ENCODE results near the gene RFWD3.
"Not testable (repeated sequence)": the region's sequence is repeated elsewhere in the genome, so short reads cannot be mapped to it uniquely, and the experiment has no call there.

Gene RFWD3

GRCh38 chr16:74666010-74666421, 661 bp downstream of the RFWD3 start:
- Histone ChIP-seq H3K4me1 (ENCODE audit: control insufficient read depth, insufficient read depth, low read length) (peaks cover 10% of the 10 kb centered on the region), H3K27ac (ENCODE audit: low read length) (no peak overlapping the region), H3K9ac (ENCODE audit: low read length in 2 of 2) (peak overlapping the region; percentile 74 to 82), H3K27me3 (ENCODE audit: control insufficient read depth in 1 of 2, insufficient read depth in 2 of 2, low read length in 2 of 2) (no peaks in the 10 kb centered on the region), H3K4me3 (ENCODE audit: low read length in 2 of 2) (peak overlapping the region; percentile 88 to 93), H3K36me3 (ENCODE audit: control insufficient read depth in 2 of 2, insufficient read depth in 2 of 2, low read length in 2 of 2) (peaks cover 9 to 18% of the 10 kb centered on the region in 2 donors), H3K9me3 (ENCODE audit: control insufficient read depth in 2 of 2, low read length in 2 of 2) (no peaks in the 10 kb centered on the region)

DNA sequence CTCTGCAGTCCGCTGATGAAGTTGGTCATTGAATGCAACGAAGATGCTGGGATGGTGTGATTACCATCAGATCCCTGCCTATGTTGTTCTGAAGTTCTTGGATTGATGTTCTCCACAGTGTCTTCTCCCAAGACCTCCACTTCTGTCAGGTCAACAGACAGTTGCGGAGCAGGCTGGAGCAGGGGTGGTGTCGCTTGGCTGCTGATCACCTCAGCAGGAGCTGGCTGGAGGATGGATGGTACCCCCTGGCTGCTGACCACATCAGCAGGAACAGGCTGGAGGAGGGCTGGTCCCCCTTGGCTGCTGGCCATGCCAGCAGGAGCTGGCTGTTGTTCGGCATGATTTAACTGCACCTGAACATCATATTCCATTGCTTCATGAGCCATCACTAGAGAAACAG, 5.6 kb downstream of the RFWD3 start:
- H3K9me3 ChIP-seq (ENCODE audit: control insufficient read depth in 2 of 2, low read length in 2 of 2) = no peaks in the 10 kb centered on the region
- no peak overlapping the region for H3K27ac ChIP-seq (ENCODE audit: low read length)
- H3K36me3 ChIP-seq (ENCODE audit: control insufficient read depth in 2 of 2, insufficient read depth in 2 of 2, low read length in 2 of 2) = peaks cover 19 to 42% of the 10 kb centered on the region in 2 donors
- H3K27me3 ChIP-seq (ENCODE audit: control insufficient read depth in 1 of 2, insufficient read depth in 2 of 2, low read length in 2 of 2) = no peaks in the 10 kb centered on the region
- no peak overlapping the region for H3K9ac ChIP-seq (ENCODE audit: low read length in 2 of 2)
- H3K4me3 ChIP-seq (ENCODE audit: low read length in 2 of 2) = no peak overlapping the region
- H3K4me1 ChIP-seq (ENCODE audit: control insufficient read depth, insufficient read depth, low read length) = peaks cover 5% of the 10 kb centered on the region

- H3K4me1 ChIP-seq (ENCODE audit: control insufficient read depth, insufficient read depth, low read length) = peaks cover 2% of the 10 kb centered on the region
- no peak overlapping the region for H3K4me3 ChIP-seq (ENCODE audit: low read length in 2 of 2)
- no peaks in the 10 kb centered on the region for H3K27me3 ChIP-seq (ENCODE audit: control insufficient read depth in 1 of 2, insufficient read depth in 2 of 2, low read length in 2 of 2)
- no peak overlapping the region for H3K9ac ChIP-seq (ENCODE audit: low read length in 2 of 2)
- no peak overlapping the region for H3K27ac ChIP-seq (ENCODE audit: low read length)
- H3K36me3 ChIP-seq (ENCODE audit: control insufficient read depth in 2 of 2, insufficient read depth in 2 of 2, low read length in 2 of 2) = peaks cover 19 to 42% of the 10 kb centered on the region in 2 donors
- H3K9me3 ChIP-seq (ENCODE audit: control insufficient read depth in 2 of 2, low read length in 2 of 2) = no peaks in the 10 kb centered on the region
These were observed 6.3 kb downstream of the RFWD3 start for GRCh38 chr16:74660383-74660782.

DNA sequence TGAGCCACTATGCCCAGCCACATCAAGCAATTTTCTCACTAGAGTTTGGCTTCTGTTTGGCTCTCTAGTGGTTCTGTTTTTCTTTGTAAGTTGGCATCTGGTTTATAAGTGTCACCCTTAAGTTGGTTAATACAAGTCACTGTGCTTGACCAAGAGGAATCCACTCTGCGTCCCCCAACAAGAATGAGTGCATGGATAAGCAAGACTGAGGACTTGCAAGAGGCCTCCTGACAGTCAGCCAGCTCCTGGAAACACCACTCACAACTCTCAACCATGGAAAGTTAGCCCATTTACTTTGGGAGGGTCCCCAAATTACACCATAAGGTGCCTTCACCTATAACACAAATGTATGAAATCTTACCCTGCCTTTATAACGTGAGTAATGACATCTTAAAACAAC, 7.6 kb downstream of the RFWD3 start:
- no peaks in the 10 kb centered on the region for H3K27me3 ChIP-seq (ENCODE audit: control insufficient read depth in 1 of 2, insufficient read depth in 2 of 2, low read length in 2 of 2)
- no peak overlapping the region for H3K9ac ChIP-seq (ENCODE audit: low read length in 2 of 2)
- H3K9me3 ChIP-seq (ENCODE audit: control insufficient read depth in 2 of 2, low read length in 2 of 2) = no peaks in the 10 kb centered on the region
- H3K4me1 ChIP-seq (ENCODE audit: control insufficient read depth, insufficient read depth, low read length) = no peaks in the 10 kb centered on the region
- peaks cover 19 to 43% of the 10 kb centered on the region in 2 donors for H3K36me3 ChIP-seq (ENCODE audit: control insufficient read depth in 2 of 2, insufficient read depth in 2 of 2, low read length in 2 of 2)
- H3K27ac ChIP-seq (ENCODE audit: low read length) = no peak overlapping the region
- H3K4me3 ChIP-seq (ENCODE audit: low read length in 2 of 2) = no peak overlapping the region

DNA sequence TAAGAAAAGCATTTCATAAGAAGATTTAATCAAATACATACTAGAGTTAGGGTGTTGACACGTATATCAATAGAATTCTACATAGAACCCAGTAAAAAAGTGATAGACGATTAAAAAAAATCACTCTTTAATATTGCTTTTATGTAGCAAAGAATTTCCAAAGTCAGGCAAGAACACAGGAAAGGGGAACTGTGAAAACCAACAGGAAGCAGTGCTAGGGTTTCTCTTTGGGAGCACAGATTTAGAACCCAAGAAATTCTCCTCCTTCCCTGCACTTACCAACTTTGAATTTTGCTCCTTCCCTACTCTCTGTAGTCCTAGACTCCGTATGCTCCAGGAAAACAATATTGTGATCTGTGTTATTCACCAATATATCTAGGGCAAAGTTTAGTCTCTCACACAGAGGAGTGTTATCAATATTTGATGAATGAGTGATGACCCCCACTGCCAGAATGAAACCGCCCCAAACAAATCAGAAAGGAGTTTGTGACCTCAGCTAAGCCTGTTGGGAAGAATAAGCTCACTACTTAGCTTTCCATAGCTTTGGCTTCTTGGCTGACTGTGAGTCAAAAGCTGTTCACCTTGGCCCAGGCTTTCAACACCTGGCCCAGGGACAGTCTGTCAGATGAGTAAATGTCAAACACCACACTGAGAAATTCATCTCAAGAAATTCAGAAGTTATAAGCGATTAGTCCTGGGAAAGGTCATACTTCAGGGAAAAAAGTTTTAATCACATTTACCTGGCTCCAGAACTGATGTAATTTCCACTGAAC, 8.6 kb downstream of the RFWD3 start:
- Histone ChIP-seq H3K27ac (ENCODE audit: low read length) (no peak overlapping the region), H3K27me3 (ENCODE audit: control insufficient read depth in 1 of 2, insufficient read depth in 2 of 2, low read length in 2 of 2) (no peaks in the 10 kb centered on the region), H3K4me1 (ENCODE audit: control insufficient read depth, insufficient read depth, low read length) (no peaks in the 10 kb centered on the region), H3K9ac (ENCODE audit: low read length in 2 of 2) (no peak overlapping the region), H3K4me3 (ENCODE audit: low read length in 2 of 2) (no peak overlapping the region), H3K36me3 (ENCODE audit: control insufficient read depth in 2 of 2, insufficient read depth in 2 of 2, low read length in 2 of 2) (peaks cover 15 to 34% of the 10 kb centered on the region in 2 donors), H3K9me3 (ENCODE audit: control insufficient read depth in 2 of 2, low read length in 2 of 2) (no peaks in the 10 kb centered on the region)

GRCh38 chr16:74654536-74655050, 12.1 kb downstream of the RFWD3 start:
- H3K36me3 ChIP-seq (ENCODE audit: control insufficient read depth in 2 of 2, insufficient read depth in 2 of 2, low read length in 2 of 2) = peaks cover 4 to 18% of the 10 kb centered on the region in 2 donors
- no peaks in the 10 kb centered on the region for H3K9me3 ChIP-seq (ENCODE audit: control insufficient read depth in 2 of 2, low read length in 2 of 2)
- no peak overlapping the region for H3K27ac ChIP-seq (ENCODE audit: low read length)
- H3K9ac ChIP-seq (ENCODE audit: low read length in 2 of 2) = no peak overlapping the region
- H3K27me3 ChIP-seq (ENCODE audit: control insufficient read depth in 1 of 2, insufficient read depth in 2 of 2, low read length in 2 of 2) = no peaks in the 10 kb centered on the region
- no peaks in the 10 kb centered on the region for H3K4me1 ChIP-seq (ENCODE audit: control insufficient read depth, insufficient read depth, low read length)
- H3K4me3 ChIP-seq (ENCODE audit: low read length in 2 of 2) = no peak overlapping the region

GRCh38 chr16:74652883-74653282, 13.8 kb downstream of the RFWD3 start:
- H3K27ac ChIP-seq (ENCODE audit: low read length); H3K4me1 ChIP-seq (ENCODE audit: control insufficient read depth, insufficient read depth, low read length); H3K4me3 ChIP-seq (ENCODE audit: low read length in 2 of 2); H3K27me3 ChIP-seq (ENCODE audit: control insufficient read depth in 1 of 2, insufficient read depth in 2 of 2, low read length in 2 of 2); H3K9ac ChIP-seq (ENCODE audit: low read length in 2 of 2); H3K9me3 ChIP-seq (ENCODE audit: control insufficient read depth in 2 of 2, low read length in 2 of 2): not testable (repeated sequence)
- peaks cover 0 to 19% of the 10 kb centered on the region in 2 donors for H3K36me3 ChIP-seq (ENCODE audit: control insufficient read depth in 2 of 2, insufficient read depth in 2 of 2, low read length in 2 of 2)

DNA sequence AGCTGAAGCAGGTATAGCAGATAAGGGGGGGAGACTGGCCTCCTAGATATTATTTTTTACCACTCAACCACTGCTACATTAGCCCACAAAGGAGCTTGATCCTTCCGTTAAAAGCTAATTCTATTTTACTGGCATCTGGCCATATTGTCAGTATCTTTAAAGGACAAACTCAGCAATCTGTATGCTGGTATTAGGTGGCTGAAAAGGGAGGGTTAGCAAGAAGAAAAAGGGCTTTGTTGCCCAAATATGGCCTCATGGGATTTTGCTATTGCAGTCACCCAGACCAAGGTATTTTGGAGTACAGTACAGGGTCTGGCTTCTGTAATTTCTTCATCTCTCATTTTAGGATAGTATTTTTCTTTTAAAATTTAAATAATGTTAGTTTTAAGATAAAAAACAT, 14.4 kb downstream of the RFWD3 start:
- Histone ChIP-seq H3K9me3 (ENCODE audit: control insufficient read depth in 2 of 2, low read length in 2 of 2) (no peaks in the 10 kb centered on the region), H3K27me3 (ENCODE audit: control insufficient read depth in 1 of 2, insufficient read depth in 2 of 2, low read length in 2 of 2) (no peaks in the 10 kb centered on the region), H3K9ac (ENCODE audit: low read length in 2 of 2) (no peak overlapping the region), H3K27ac (ENCODE audit: low read length) (no peak overlapping the region), H3K36me3 (ENCODE audit: control insufficient read depth in 2 of 2, insufficient read depth in 2 of 2, low read length in 2 of 2) (peaks cover 0 to 18% of the 10 kb centered on the region in 2 donors), H3K4me1 (ENCODE audit: control insufficient read depth, insufficient read depth, low read length) (no peaks in the 10 kb centered on the region), H3K4me3 (ENCODE audit: low read length in 2 of 2) (no peak overlapping the region)

GRCh38 chr16:74651841-74652240, 14.8 kb downstream of the RFWD3 start:
- peaks cover 0 to 18% of the 10 kb centered on the region in 2 donors for H3K36me3 ChIP-seq (ENCODE audit: control insufficient read depth in 2 of 2, insufficient read depth in 2 of 2, low read length in 2 of 2)
- no peak overlapping the region for H3K27ac ChIP-seq (ENCODE audit: low read length)
- no peaks in the 10 kb centered on the region for H3K4me1 ChIP-seq (ENCODE audit: control insufficient read depth, insufficient read depth, low read length)

DNA sequence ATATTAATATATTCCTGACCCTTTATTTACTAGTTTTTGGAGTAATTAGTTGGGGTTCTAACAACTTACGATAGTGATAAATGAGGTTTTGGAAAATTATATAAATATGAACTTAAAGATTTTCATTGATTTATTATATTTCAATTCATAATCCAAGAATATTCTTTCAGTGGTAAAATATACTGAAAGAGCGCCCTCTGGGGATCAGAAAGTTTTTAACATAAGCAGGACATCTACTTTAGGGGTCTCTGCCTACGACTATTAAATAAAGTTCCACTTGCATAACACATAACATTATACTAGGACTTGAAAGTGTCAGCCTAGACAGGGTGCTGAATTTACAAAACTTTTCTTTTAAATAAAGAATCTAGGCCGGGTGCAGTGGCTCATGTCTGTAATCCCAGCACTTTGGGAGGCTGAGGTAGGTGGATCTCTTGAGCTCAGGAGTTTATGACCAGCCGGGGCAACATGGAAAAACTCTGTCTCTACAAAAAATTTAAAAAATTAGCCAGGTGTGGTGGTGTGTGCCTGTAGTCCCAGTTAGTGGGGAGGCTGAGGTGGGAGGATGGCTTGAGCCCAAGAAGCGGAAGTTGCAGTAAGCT, 15.6 kb downstream of the RFWD3 start:
- Histone ChIP-seq H3K27me3 (ENCODE audit: control insufficient read depth in 1 of 2, insufficient read depth in 2 of 2, low read length in 2 of 2) (no peaks in the 10 kb centered on the region), H3K9me3 (ENCODE audit: control insufficient read depth in 2 of 2, low read length in 2 of 2) (no peaks in the 10 kb centered on the region), H3K27ac (ENCODE audit: low read length) (no peak overlapping the region), H3K4me3 (ENCODE audit: low read length in 2 of 2) (no peak overlapping the region), H3K4me1 (ENCODE audit: control insufficient read depth, insufficient read depth, low read length) (no peaks in the 10 kb centered on the region), H3K36me3 (ENCODE audit: control insufficient read depth in 2 of 2, insufficient read depth in 2 of 2, low read length in 2 of 2) (peaks cover 3 to 19% of the 10 kb centered on the region in 2 donors), H3K9ac (ENCODE audit: low read length in 2 of 2) (no peak overlapping the region)

More at GRCh38 chr16:74651841-74652240, 14.8 kb downstream of the RFWD3 start:
- H3K27me3 ChIP-seq (ENCODE audit: control insufficient read depth in 1 of 2, insufficient read depth in 2 of 2, low read length in 2 of 2) = no peaks in the 10 kb centered on the region
- no peak overlapping the region for H3K9ac ChIP-seq (ENCODE audit: low read length in 2 of 2)
- no peaks in the 10 kb centered on the region for H3K9me3 ChIP-seq (ENCODE audit: control insufficient read depth in 2 of 2, low read length in 2 of 2)
- H3K4me3 ChIP-seq (ENCODE audit: low read length in 2 of 2) = no peak overlapping the region
